DND-41 (cell line): ENCODE results near the gene OSBPL10.

Experiments used
- ATAC-seq: fragments of 200-7000 bp; cut with Tn5 transposase; 3 replicates; pipeline ENCODE4 v1.9.1; 2021; ENCODE audit warnings: low read depth; ENCODE audit not compliant: insufficient read depth
- DNase-seq: peaks from one replicate; pipeline ENCODE4 v3.0.0-alpha.2; 2020
- H2AFZ ChIP-seq: 2 replicates; pipeline ENCODE4 v1.6.0; 2012; ENCODE audit warnings: low read depth, low read length
- H3K27ac ChIP-seq: 2 replicates; pipeline ENCODE4 v1.5.1; 2012; ENCODE audit warnings: low read length, inconsistent platforms
- H3K27me3 ChIP-seq: fragments of 200-600 bp; sonication (generic); 2 replicates; pipeline ENCODE4 v1.6.0; 2012; ENCODE audit warnings: low read length, mild to moderate bottlenecking, inconsistent platforms; ENCODE audit not compliant: insufficient read depth, poor library complexity
- H3K36me3 ChIP-seq: 2 replicates; pipeline ENCODE4 v1.5.1; 2012; ENCODE audit warnings: low read length, inconsistent platforms; ENCODE audit not compliant: insufficient read depth
- H3K4me1 ChIP-seq: 2 replicates; pipeline ENCODE4 v1.5.1; 2012; ENCODE audit warnings: mild to moderate bottlenecking, low read length; ENCODE audit not compliant: insufficient read depth
- H3K4me2 ChIP-seq: 2 replicates; pipeline ENCODE4 v1.6.0; 2012; ENCODE audit warnings: mild to moderate bottlenecking, moderate library complexity, low read length, inconsistent platforms; ENCODE audit not compliant: insufficient read depth
- H3K4me3 ChIP-seq, 2 experiments: fragments of 200-600 bp in 1 of 2; shearing (Covaris generic) in 1 of 2; 2 replicates each; pipeline ENCODE4 v1.5.1; 2012 to 2016; ENCODE audit warnings: inconsistent platforms in 2 of 2, low read length in 2 of 2, mild to moderate bottlenecking in 2 of 2, low read depth in 1 of 2, moderate library complexity in 1 of 2
- H3K79me2 ChIP-seq: 2 replicates; pipeline ENCODE4 v1.6.0; 2012; ENCODE audit warnings: low read length, inconsistent platforms; ENCODE audit not compliant: insufficient read depth
- H3K9ac ChIP-seq: 2 replicates; pipeline ENCODE4 v1.6.0; 2012; ENCODE audit warnings: low read depth, mild to moderate bottlenecking, inconsistent platforms, low read length, moderate library complexity
- H3K9me3 ChIP-seq: 2 replicates; pipeline ENCODE4 v1.5.1; 2012; ENCODE audit warnings: low read length, moderate library complexity, mild to moderate bottlenecking, inconsistent platforms; ENCODE audit not compliant: insufficient read depth, severe bottlenecking
- H4K20me1 ChIP-seq: 2 replicates; pipeline ENCODE4 v1.6.0; 2012; ENCODE audit warnings: low read length; ENCODE audit not compliant: insufficient read depth
- EZH2 ChIP-seq: IDR thresholded peaks from 3 replicates; pipeline ENCODE4 v1.6.1; 2012; ENCODE audit warnings: borderline replicate concordance, low read depth, mild to moderate bottlenecking, moderate library complexity, low read length, inconsistent platforms; ENCODE audit not compliant: severe bottlenecking
- TF ChIP-seq, protein P1 (sequence below): IDR thresholded peaks from 2 replicates; pipeline ENCODE4 v1.5.1; 2012; ENCODE audit warnings: borderline replicate concordance, low read length, moderate library complexity, mild to moderate bottlenecking; ENCODE audit not compliant: poor library complexity, severe bottlenecking; ENCODE audit errors: extremely low read depth

Gene OSBPL10

DNA sequence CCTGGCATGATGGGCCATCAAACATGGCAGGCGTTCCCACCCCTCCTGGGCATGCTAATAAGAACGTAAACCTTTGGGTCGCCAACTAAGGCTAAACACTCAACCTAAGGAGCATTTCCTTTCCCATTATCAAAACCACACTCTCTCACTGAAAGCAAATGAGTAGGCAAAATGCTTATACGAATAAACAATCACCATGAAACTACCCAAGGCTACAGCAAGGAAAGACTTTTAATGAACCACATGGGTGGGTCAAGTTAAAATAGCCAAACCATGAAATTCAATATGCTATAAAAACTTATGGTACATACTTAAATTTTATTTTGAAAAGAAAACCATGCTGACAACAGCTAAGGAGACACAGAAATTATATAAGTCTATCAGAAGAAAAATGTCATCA lies 180.6 kb downstream of the OSBPL10 start:
- Histone ChIP-seq H3K4me1 (no peaks in the 10 kb centered on the region), H2AFZ (no peak overlapping the region), H3K4me2 (no peak overlapping the region), H3K4me3 (no peak overlapping the region), H3K27me3 (no peaks in the 10 kb centered on the region), H3K27ac (no peak overlapping the region), H3K9ac (no peak overlapping the region), H3K36me3 (no peaks in the 10 kb centered on the region), H4K20me1 (no peaks in the 10 kb centered on the region), H3K79me2 (no peaks in the 10 kb centered on the region), H3K9me3 (no peaks in the 10 kb centered on the region)
- no peak for ATAC-seq
- DNase-seq = no peak
- no peak for TF ChIP-seq EZH2
- TF ChIP-seq, protein P1, sequence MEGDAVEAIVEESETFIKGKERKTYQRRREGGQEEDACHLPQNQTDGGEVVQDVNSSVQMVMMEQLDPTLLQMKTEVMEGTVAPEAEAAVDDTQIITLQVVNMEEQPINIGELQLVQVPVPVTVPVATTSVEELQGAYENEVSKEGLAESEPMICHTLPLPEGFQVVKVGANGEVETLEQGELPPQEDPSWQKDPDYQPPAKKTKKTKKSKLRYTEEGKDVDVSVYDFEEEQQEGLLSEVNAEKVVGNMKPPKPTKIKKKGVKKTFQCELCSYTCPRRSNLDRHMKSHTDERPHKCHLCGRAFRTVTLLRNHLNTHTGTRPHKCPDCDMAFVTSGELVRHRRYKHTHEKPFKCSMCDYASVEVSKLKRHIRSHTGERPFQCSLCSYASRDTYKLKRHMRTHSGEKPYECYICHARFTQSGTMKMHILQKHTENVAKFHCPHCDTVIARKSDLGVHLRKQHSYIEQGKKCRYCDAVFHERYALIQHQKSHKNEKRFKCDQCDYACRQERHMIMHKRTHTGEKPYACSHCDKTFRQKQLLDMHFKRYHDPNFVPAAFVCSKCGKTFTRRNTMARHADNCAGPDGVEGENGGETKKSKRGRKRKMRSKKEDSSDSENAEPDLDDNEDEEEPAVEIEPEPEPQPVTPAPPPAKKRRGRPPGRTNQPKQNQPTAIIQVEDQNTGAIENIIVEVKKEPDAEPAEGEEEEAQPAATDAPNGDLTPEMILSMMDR = no peak

DNA sequence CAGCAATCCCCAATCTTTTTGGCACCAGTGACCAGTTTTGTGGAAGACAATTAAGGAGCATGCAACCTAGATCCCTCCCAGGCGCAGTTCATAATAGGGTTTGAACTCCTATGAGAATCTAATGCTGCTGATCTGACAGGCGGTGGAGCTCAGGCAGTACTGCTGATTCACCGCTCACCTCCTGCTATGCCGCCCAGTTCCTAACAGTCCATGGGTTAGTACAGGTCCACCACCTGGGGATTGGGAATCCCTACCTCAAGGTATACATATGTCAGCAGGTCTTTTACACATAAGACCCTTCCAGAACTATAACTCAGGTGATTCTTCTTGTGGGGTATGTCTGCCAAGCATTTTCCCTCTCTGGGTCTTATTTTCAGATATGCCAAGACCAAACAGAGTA lies 182.2 kb downstream of the OSBPL10 start:
- DNase-seq (no peak), ATAC-seq (no peak)
- Histone ChIP-seq H3K79me2 (no peaks in the 10 kb centered on the region), H3K4me2 (no peak overlapping the region), H3K9me3 (no peaks in the 10 kb centered on the region), H3K9ac (no peak overlapping the region), H3K27me3 (no peaks in the 10 kb centered on the region), H2AFZ (no peak overlapping the region), H4K20me1 (no peaks in the 10 kb centered on the region), H3K4me1 (no peaks in the 10 kb centered on the region), H3K36me3 (no peaks in the 10 kb centered on the region), H3K27ac (no peak overlapping the region), H3K4me3 (no peak overlapping the region)
- TF ChIP-seq EZH2 = no peak
- TF ChIP-seq, protein P1 = no peak

DNA sequence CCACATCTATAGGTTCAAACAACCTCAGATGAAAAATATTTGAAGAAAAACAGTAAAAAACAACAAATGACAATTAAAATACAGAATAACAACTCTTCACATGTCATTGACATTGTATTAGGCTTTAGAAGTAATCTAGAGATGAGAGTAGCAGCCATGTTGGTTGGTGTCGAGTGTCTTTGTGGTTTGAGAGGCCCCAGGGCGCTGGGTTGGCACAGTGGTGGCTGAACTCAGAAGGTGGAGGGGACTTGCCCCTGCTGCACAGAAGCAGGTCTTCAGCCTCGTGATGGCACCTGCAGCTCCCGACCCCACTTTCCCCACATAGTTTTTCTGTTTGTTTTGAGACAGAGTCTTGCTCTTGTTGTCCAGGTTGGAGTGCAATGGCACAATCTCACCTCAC lies 187.2 kb downstream of the OSBPL10 start:
- no peaks in the 10 kb centered on the region for H3K79me2 ChIP-seq
- H3K27me3 ChIP-seq = no peaks in the 10 kb centered on the region
- no peak overlapping the region for H3K4me3 ChIP-seq
- H4K20me1 ChIP-seq = no peaks in the 10 kb centered on the region
- no peak overlapping the region for H3K9ac ChIP-seq
- H3K4me2 ChIP-seq = no peak overlapping the region
- no peaks in the 10 kb centered on the region for H3K4me1 ChIP-seq
- H3K27ac ChIP-seq = no peak overlapping the region
- no peaks in the 10 kb centered on the region for H3K36me3 ChIP-seq
- peak; percentile 84 for ATAC-seq
- no peaks in the 10 kb centered on the region for H3K9me3 ChIP-seq
- TF ChIP-seq, protein P1 = no peak
- TF ChIP-seq EZH2 = no peak
- DNase-seq = peak; percentile 39
- no peak overlapping the region for H2AFZ ChIP-seq

DNA sequence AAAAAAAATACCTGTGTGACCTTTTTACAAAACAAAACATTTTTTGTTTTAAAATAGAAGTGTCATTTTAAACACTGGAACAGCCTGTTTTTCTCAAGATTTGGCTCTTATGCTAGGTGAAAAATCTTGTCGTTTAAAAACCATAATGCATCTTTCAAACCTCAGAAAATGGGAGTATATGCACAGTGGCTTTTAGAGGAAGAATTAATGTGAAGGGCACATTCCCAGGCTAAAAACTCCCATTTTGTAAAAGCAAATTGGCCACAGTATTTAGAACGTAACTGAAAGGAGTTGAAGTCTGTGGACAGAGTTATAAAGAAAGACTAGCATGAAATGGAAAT lies 190.0 kb downstream of the OSBPL10 start:
- no peaks in the 10 kb centered on the region for H4K20me1 ChIP-seq
- H3K9me3 ChIP-seq = no peaks in the 10 kb centered on the region
- TF ChIP-seq, protein P1 = no peak
- no peak for TF ChIP-seq EZH2
- H3K4me1 ChIP-seq = no peaks in the 10 kb centered on the region
- no peak for ATAC-seq
- H3K27me3 ChIP-seq = no peaks in the 10 kb centered on the region
- H3K4me2 ChIP-seq = no peak overlapping the region
- DNase-seq = no peak
- no peak overlapping the region for H3K9ac ChIP-seq
- no peak overlapping the region for H3K4me3 ChIP-seq
- H3K27ac ChIP-seq = no peak overlapping the region
- H3K79me2 ChIP-seq = no peaks in the 10 kb centered on the region
- no peak overlapping the region for H2AFZ ChIP-seq
- no peaks in the 10 kb centered on the region for H3K36me3 ChIP-seq
